Fibroblast of lung (primary cell): Measurements from ENCODE around the gene ZNF264. TPM values are rescaled to one million over a fixed set of nuclear protein-coding genes. Genes with fewer than 3 reads are reported as not detected.

Experiments used
- DNase-seq, 2 donors: peaks; one replicate each; pipeline versions ENCODE4 v3.0.0 to v3.0.0-alpha.2; 2010; ENCODE audit warnings: low read depth in 2 of 2
- H2AFZ ChIP-seq: 2 replicates; pipeline ENCODE4 v1.5.1; 2012; ENCODE audit warnings: low read length, control low read depth, inconsistent platforms
- H3K27ac ChIP-seq: 2 replicates; pipeline ENCODE4 v1.5.1; 2011; ENCODE audit warnings: low read length, control low read depth; ENCODE audit not compliant: insufficient read depth
- H3K27me3 ChIP-seq: 2 replicates; pipeline ENCODE4 v1.5.1; 2011; ENCODE audit warnings: mild to moderate bottlenecking, low read length; ENCODE audit not compliant: control insufficient read depth, insufficient read depth
- H3K36me3 ChIP-seq: 2 replicates; pipeline ENCODE4 v1.5.1; 2011; ENCODE audit warnings: low read length; ENCODE audit not compliant: control insufficient read depth, insufficient read depth
- H3K4me1 ChIP-seq: 2 replicates; pipeline ENCODE4 v1.5.1; 2011; ENCODE audit warnings: low read length; ENCODE audit not compliant: control insufficient read depth, insufficient read depth; ENCODE audit errors: extremely low read depth
- H3K4me2 ChIP-seq: 2 replicates; pipeline ENCODE4 v1.5.1; 2011; ENCODE audit warnings: low read length, control low read depth; ENCODE audit not compliant: insufficient read depth; ENCODE audit errors: extremely low read depth
- H3K4me3 ChIP-seq, 4 experiments: fragments of 200-600 bp in 1 of 4; sonication (generic) in 1 of 4; replicated peaks in 1 of 4; 2 replicates each; pipeline ENCODE4 v1.5.1; 2011 to 2016; ENCODE audit warnings: low read length in 4 of 4, low read depth in 3 of 4, mild to moderate bottlenecking in 3 of 4, control low read depth in 2 of 4, inconsistent platforms in 1 of 4, mixed read lengths in 1 of 4; ENCODE audit not compliant: insufficient read depth in 1 of 4; ENCODE audit errors: control extremely low read depth in 1 of 4
- H3K79me2 ChIP-seq: 2 replicates; pipeline ENCODE4 v1.5.1; 2012; ENCODE audit warnings: mild to moderate bottlenecking, low read length, inconsistent platforms; ENCODE audit not compliant: control insufficient read depth, insufficient read depth
- H3K9ac ChIP-seq: 2 replicates; pipeline ENCODE4 v1.5.1; 2011; ENCODE audit warnings: mild to moderate bottlenecking, low read length, control low read depth; ENCODE audit not compliant: insufficient read depth
- H3K9me3 ChIP-seq: 2 replicates; pipeline ENCODE4 v1.5.1; 2012; ENCODE audit warnings: low read depth, low read length; ENCODE audit not compliant: control insufficient read depth, insufficient read depth
- H4K20me1 ChIP-seq: 2 replicates; pipeline ENCODE4 v1.5.1; 2011; ENCODE audit warnings: low read length; ENCODE audit not compliant: control insufficient read depth, insufficient read depth; ENCODE audit errors: extremely low read depth
- CTCF ChIP-seq, 2 donors: IDR thresholded peaks in 1 of 2; conservative IDR thresholded peaks in 1 of 2; 1 replicate in 1 of 2; 2 replicates in 1 of 2; pipeline ENCODE4 v1.5.1; 2011 to 2012; ENCODE audit warnings: low read length in 2 of 2, control low read depth in 1 of 2, inconsistent platforms in 1 of 2, low read depth in 1 of 2, mild to moderate bottlenecking in 1 of 2
- EZH2 ChIP-seq: IDR thresholded peaks from 2 replicates; pipeline ENCODE4 v1.5.1; 2012; ENCODE audit warnings: low read length, control low read depth, mild to moderate bottlenecking; ENCODE audit errors: missing control alignments
- polyA plus RNA-seq, 2 donors: library from polyadenylated mRNA; depleted of rRNA in 1 of 2; stranded (reverse) in 1 of 2; unstranded in 1 of 2; fragments of >200 nt; gene quantifications; 2 replicates each; pipeline ENCODE4 v1.2.1, GENCODE V29; 2011 to 2012; ENCODE audit warnings: missing spikeins in 1 of 2
- total RNA-seq: library from RNA; depleted of rRNA; stranded (reverse); fragments of >200 nt; gene quantifications from 2 replicates; pipeline ENCODE4 v1.2.1, GENCODE V29; 2014

ZNF264 gene
- total and polyA plus RNA-seq, 2 donors (not counting 1 experiment from before 2014, with no cell fraction given), result 7.7 to 24.9 TPM

GRCh38 chr19:57161985-57162539 is 29.2 kb upstream of the ZNF264 start:
- H2AFZ ChIP-seq, result no peak overlapping the region
- H3K4me2 ChIP-seq, result no peak overlapping the region
- H4K20me1 ChIP-seq, result no peaks in the 10 kb centered on the region
- no peaks in the 10 kb centered on the region for H3K79me2 ChIP-seq
- TF ChIP-seq EZH2, result no peak
- no peak for TF ChIP-seq CTCF (conservative IDR thresholded peaks at IDR 0.05 in 1 of 2, IDR thresholded peaks at IDR 0.05 in 1 of 2; ENCODE audit: low read depth in 1 of 2, low read length in 2 of 2)
- H3K27me3 ChIP-seq, result no peaks in the 10 kb centered on the region
- H3K9me3 ChIP-seq, result no peaks in the 10 kb centered on the region
- H3K27ac ChIP-seq, result no peak overlapping the region
- H3K9ac ChIP-seq, result no peak overlapping the region
- no peaks in the 10 kb centered on the region for H3K4me1 ChIP-seq
- DNase-seq, result no peak
- no peaks in the 10 kb centered on the region for H3K36me3 ChIP-seq
- H3K4me3 ChIP-seq, result no peak overlapping the region

- H4K20me1 ChIP-seq, result no peaks in the 10 kb centered on the region
- no peak overlapping the region for H3K9ac ChIP-seq
- H3K27ac ChIP-seq, result no peak overlapping the region
- H3K36me3 ChIP-seq, result no peaks in the 10 kb centered on the region
- no peak overlapping the region for H3K4me2 ChIP-seq
- H3K79me2 ChIP-seq, result no peaks in the 10 kb centered on the region
- no peak overlapping the region for H2AFZ ChIP-seq
- no peaks in the 10 kb centered on the region for H3K9me3 ChIP-seq
- H3K27me3 ChIP-seq, result no peaks in the 10 kb centered on the region
- no peaks in the 10 kb centered on the region for H3K4me1 ChIP-seq
- H3K4me3 ChIP-seq, result no peak overlapping the region
- TF ChIP-seq EZH2 (no peak), CTCF (conservative IDR thresholded peaks at IDR 0.05 in 1 of 2, IDR thresholded peaks at IDR 0.05 in 1 of 2; ENCODE audit: low read depth in 1 of 2, low read length in 2 of 2) (no peak)
- DNase-seq, result no peak
Observed at GRCh38 chr19:57165846-57166245, 25.5 kb upstream of the ZNF264 start.

- H3K4me3 ChIP-seq, result no peak within 1 kb of the TSS
- H3K27ac ChIP-seq, result no peak within 1 kb of the TSS
- H3K79me2 ChIP-seq, result no peaks in the 10 kb centered on the region
- H3K9me3 ChIP-seq, result no peaks in the 10 kb centered on the region
- H3K4me2 ChIP-seq, result no peak within 1 kb of the TSS
- no peak for DNase-seq
- no peak within 1 kb of the TSS for H3K9ac ChIP-seq
- H3K27me3 ChIP-seq, result no peaks in the 10 kb centered on the region
- no peak within 1 kb of the TSS for H2AFZ ChIP-seq
- no peaks in the 10 kb centered on the region for H4K20me1 ChIP-seq
- H3K4me1 ChIP-seq, result no peaks in the 10 kb centered on the region
- H3K36me3 ChIP-seq, result no peaks in the 10 kb centered on the region
- no peak for TF ChIP-seq EZH2
- no peak for TF ChIP-seq CTCF (conservative IDR thresholded peaks at IDR 0.05 in 1 of 2, IDR thresholded peaks at IDR 0.05 in 1 of 2; ENCODE audit: low read depth in 1 of 2, low read length in 2 of 2)
Observed at GRCh38 chr19:57167385-57167784, 23.9 kb upstream of the ZNF264 start, which contains the start of gene DUXA. DUXA (minus strand) TSS chr19:57167485; CDS start chr19:57167443, 42 bp downstream.
